ENCODE measurements around the gene SUPT5H. TPM values are rescaled to one million over a fixed set of nuclear protein-coding genes. Genes with fewer than 3 reads are reported as not detected.

The SUPT5H gene
- total and polyA plus RNA-seq, 2 of the 8 experiments (the other 6 are each of a cell fraction or from before 2014, with no cell fraction given): 77.8 to 111 TPM

DNA sequence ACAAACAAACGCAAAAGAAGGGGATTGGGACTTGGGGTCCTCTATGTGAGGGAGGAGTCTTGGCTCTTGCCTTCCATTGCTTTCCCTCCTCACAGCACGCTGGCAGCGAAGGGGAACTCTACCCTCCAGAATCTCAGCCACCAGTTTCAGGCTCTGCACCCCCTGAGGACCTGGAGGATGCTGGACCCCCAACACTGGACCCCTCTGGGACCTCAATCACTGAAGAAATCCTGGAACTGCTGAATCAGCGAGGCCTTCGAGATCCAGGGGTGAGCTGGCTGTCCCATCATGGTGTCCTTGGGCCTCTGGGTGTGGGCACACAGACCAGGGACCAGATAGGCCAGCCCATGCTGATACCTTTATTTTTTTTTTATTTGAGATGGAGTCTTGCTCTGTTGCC is 23.4 kb upstream of the SUPT5H start:
- H3K79me2 ChIP-seq (ENCODE audit: control insufficient read depth in 1 of 2, insufficient read depth in 2 of 2, low read length in 2 of 2): no peaks in the 10 kb centered on the region
- H3K56ac ChIP-seq (replicated peaks; ENCODE audit: insufficient read length, low read depth, low read length): no peak overlapping the region
- DNase-seq (ENCODE audit: low read depth in 1 of 2, low spot score in 2 of 2): no peak
- no peak overlapping the region for H2BK12ac ChIP-seq (ENCODE audit: low read depth, low read length)
- peaks cover 19 to 55% (median 42%) of the 10 kb centered on the region in 4 experiments for H3K36me3 ChIP-seq (ENCODE audit: control insufficient read depth in 2 of 4, insufficient read depth in 4 of 4, low read length in 3 of 4)
- no peak overlapping the region for H2BK120ac ChIP-seq (replicated peaks; ENCODE audit: low read depth, low read length)
- no peaks in the 10 kb centered on the region for H3K4me1 ChIP-seq (replicated peaks in 1 of 4; ENCODE audit: control insufficient read depth in 3 of 4, insufficient read depth in 4 of 4, low read length in 3 of 4)
- H3K27me3 ChIP-seq (replicated peaks in 1 of 4; ENCODE audit: control insufficient read depth in 3 of 4, extremely low read depth in 1 of 4, insufficient read depth in 3 of 4, low read length in 3 of 4): no peaks in the 10 kb centered on the region
- no peak overlapping the region for H3K9ac ChIP-seq (replicated peaks in 1 of 4; ENCODE audit: extremely low read depth in 1 of 4, low read depth in 3 of 4, low read length in 3 of 4)
- no peak overlapping the region for H2AFZ ChIP-seq (ENCODE audit: low read length)
- peaks cover 2 to 7% of the 10 kb centered on the region in 2 experiments for H4K20me1 ChIP-seq (replicated peaks in 1 of 2; ENCODE audit: control insufficient read depth in 1 of 2, insufficient read depth in 2 of 2, low read length in 2 of 2)
- CTCF ChIA-PET (ENCODE audit: partially characterized antibody): interaction anchor here (0.6 to 2.4 kb wide), 6 partner anchors 11 to 293 kb away, joined by 3 to 8 read pairs (median 3); no protein-coding TSS in a partner anchor
- H3K18ac ChIP-seq (ENCODE audit: extremely low read depth, low read length): no peak overlapping the region
- H3K23me2 ChIP-seq (ENCODE audit: low read depth, low read length): peaks cover 5% of the 10 kb centered on the region; the same call in 1 of the 2 replicates
- no peak overlapping the region; the same call in 1 of the 2 replicates for H2BK5ac ChIP-seq (ENCODE audit: low read depth, low read length)
- H4K91ac ChIP-seq (replicated peaks; ENCODE audit: insufficient read length, low read length): no peak overlapping the region
- no peak overlapping the region for H2AK5ac ChIP-seq (ENCODE audit: low read depth, low read length)
- TF ChIP-seq CBX5 (IDR thresholded peaks at IDR 0.05; ENCODE audit: low read depth, low read length) (no peak), ASH2L (IDR thresholded peaks at IDR 0.05; ENCODE audit: low read length) (no peak), HDAC6 (IDR thresholded peaks at IDR 0.05; ENCODE audit: low read depth, low read length) (no peak)
- 86% methylated on average over 5 of the region's 5 CpGs; no CpG with 5 or more reads in 1 of the 2 experiments for WGBS, 2 experiments (ENCODE audit: extremely low coverage in 1 of 2, insufficient coverage in 1 of 2, insufficient read length in 1 of 2, insufficient replicate concordance in 2 of 2, low coverage in 1 of 2, low lambda C conversion rate in 2 of 2, missing lambda C conversion rate in 1 of 2)
- no peak overlapping the region for H4K5ac ChIP-seq (ENCODE audit: insufficient read length, low read depth, low read length)
- H2BK20ac ChIP-seq (ENCODE audit: low read length): no peak overlapping the region
- H3K4me3 ChIP-seq (ENCODE audit: extremely low read depth in 1 of 4, insufficient read depth in 2 of 4, low read depth in 3 of 4, low read length in 4 of 4): no peak overlapping the region
- H3K4ac ChIP-seq (replicated peaks; ENCODE audit: insufficient read length, low read depth, low read length): no peak overlapping the region
- no peak for FAIRE-seq
- H3K9me3 ChIP-seq (ENCODE audit: insufficient read depth in 2 of 2, low read depth in 1 of 2, low read length in 1 of 2): no peaks in the 10 kb centered on the region
- H3K4me2 ChIP-seq (ENCODE audit: insufficient read depth in 1 of 2, low read depth in 2 of 2, low read length in 2 of 2): no peak overlapping the region
- no peaks in the 10 kb centered on the region for H3K79me1 ChIP-seq (ENCODE audit: low read depth, low read length)
- no peak overlapping the region for H3K27ac ChIP-seq (ENCODE audit: low read depth, low read length)
- no peak overlapping the region for H4K8ac ChIP-seq (ENCODE audit: extremely low read depth, insufficient read depth, low read length)
- H3K23ac ChIP-seq (ENCODE audit: insufficient read length): no peak overlapping the region
- no peak overlapping the region for H3K14ac ChIP-seq (ENCODE audit: insufficient read length)
- POLR2A ChIA-PET (ENCODE audit: partially characterized antibody): interaction anchor here (0.6 to 25.7 kb wide), 7 partner anchors 10 to 93 kb away, joined by 3 to 1154 read pairs (median 3); partner anchors contain the start of genes MED29, PAF1, PLEKHG2 and RPS16
- H2BK15ac ChIP-seq (ENCODE audit: low read length): no peak overlapping the region

Data from H1 (cell line).